ENCODE results near the gene PPP2R5C. TPM values are rescaled to one million over a fixed set of nuclear protein-coding genes. Genes with fewer than 3 reads are reported as not detected.

Gene PPP2R5C
- total and polyA plus RNA-seq, 2 of the 4 experiments (the other 2 are of a cell fraction), result 65.9 to 78.7 TPM

GRCh38 chr14:101754893-101755292, 6.6 kb upstream of the PPP2R5C start:
- no TSS peak for BruUV-seq (replicated peaks)
- H3K9ac ChIP-seq (ENCODE audit: low read depth, low read length), result no peak overlapping the region
- no peak overlapping the region for H3K23ac ChIP-seq (ENCODE audit: low read depth, low read length)
- dilution Hi-C loops (cut with HindIII; ENCODE audit: low sequenced_read_pairs, unreplicated experiment), result no loop called here
- no peak for DNase-seq
- no peak overlapping the region for H3K56ac ChIP-seq (ENCODE audit: extremely low read depth, insufficient read depth, low read length)
- intact Hi-C loops (cut with micrococcal nuclease), result no loop called here
- H2BK15ac ChIP-seq (ENCODE audit: low read depth, low read length), result no peak overlapping the region
- no peak overlapping the region for H4K91ac ChIP-seq (ENCODE audit: insufficient read depth, low read depth, low read length)
- POLR2A ChIA-PET (ENCODE audit: unreplicated experiment), result no interaction called here
- no peak overlapping the region for H2BK20ac ChIP-seq (ENCODE audit: low read depth, low read length)
- no peak overlapping the region for H3K27ac ChIP-seq (ENCODE audit: insufficient read depth, low read length)
- H2AFZ ChIP-seq (replicated peaks; ENCODE audit: low read length, poor library complexity), result no peak overlapping the region
- no peak overlapping the region for H2BK120ac ChIP-seq (ENCODE audit: low read depth, low read length)
- H2AK5ac ChIP-seq (ENCODE audit: low read depth, low read length), result no peak overlapping the region
- H3K9me3 ChIP-seq (ENCODE audit: control insufficient read depth, insufficient read depth, low read length), result no peaks in the 10 kb centered on the region; the same call in 1 of the 2 replicates
- CTCF ChIA-PET, result no interaction called here
- H3K9me1 ChIP-seq (ENCODE audit: insufficient read depth, low read length), result peaks cover under 1% of the 10 kb centered on the region; the same call in 1 of the 2 replicates
- H2AK9ac ChIP-seq (replicated peaks; ENCODE audit: low read depth, low read length, poor library complexity), result no peak overlapping the region
- no peak overlapping the region for H3K18ac ChIP-seq (ENCODE audit: low read depth, low read length)
- H3K4me2 ChIP-seq (ENCODE audit: low read depth, low read length), result no peak overlapping the region
- ATAC-seq (ENCODE audit: low read depth), result no peak
- no peak overlapping the region for H3K4ac ChIP-seq (ENCODE audit: low read depth, low read length)
- TF ChIP-seq MAZ (IDR thresholded peaks at IDR 0.05; ENCODE audit: borderline replicate concordance, low read depth, low read length) (no peak), NFE2L2 (IDR thresholded peaks at IDR 0.05; ENCODE audit: low read depth, low read length) (no peak), RFX5 (IDR thresholded peaks at IDR 0.05; ENCODE audit: low read depth, low read length) (no peak), MXI1 (IDR thresholded peaks at IDR 0.05; ENCODE audit: borderline replicate concordance, low read depth, low read length) (no peak), POLR2A (IDR thresholded peaks at IDR 0.05; ENCODE audit: low read depth, low read length) (no peak), CEBPB (IDR thresholded peaks at IDR 0.05; ENCODE audit: low read depth, low read length) (no peak), SMC3 (IDR thresholded peaks at IDR 0.05; ENCODE audit: low read depth, low read length) (no peak), CHD1 (IDR thresholded peaks at IDR 0.05; ENCODE audit: low read depth, low read length) (no peak), RAD21 (IDR thresholded peaks at IDR 0.05; ENCODE audit: low read length) (no peak)
- H3K36me3 ChIP-seq (ENCODE audit: control insufficient read depth, insufficient read depth, low read length), result no peaks in the 10 kb centered on the region
- no peaks in the 10 kb centered on the region for H4K20me1 ChIP-seq (ENCODE audit: insufficient read depth, low read length)
- no peaks in the 10 kb centered on the region for H3K4me1 ChIP-seq (ENCODE audit: control insufficient read depth, insufficient read depth, low read length)
- H3K79me1 ChIP-seq (ENCODE audit: low read depth in 1 of 2, low read length in 2 of 2), result no peaks in the 10 kb centered on the region
- H4K5ac ChIP-seq (ENCODE audit: low read depth, low read length), result no peak overlapping the region
- no peak overlapping the region for H3K4me3 ChIP-seq (ENCODE audit: insufficient read depth, low read depth, low read length)
- H2BK5ac ChIP-seq (ENCODE audit: low read depth, low read length, poor library complexity, severe bottlenecking), result no peak overlapping the region
- WGBS, 2 experiments (ENCODE audit: extremely low coverage in 2 of 2, insufficient read length in 1 of 2), result no CpG with 5 or more reads among the region's 4 CpGs
- in situ Hi-C loops (cut with MboI; ENCODE audit: low sequenced_read_pairs), result loop anchor here (25.0 kb wide), 1 partner anchor 557 kb away; the partner anchor contains the start of genes MOK and ZNF839
- H4K8ac ChIP-seq (ENCODE audit: low read depth in 2 of 2, low read length in 2 of 2), result no peak overlapping the region
- H3K14ac ChIP-seq (replicated peaks; ENCODE audit: low read depth, low read length), result no peak overlapping the region
- peaks cover 38% of the 10 kb centered on the region for H3K27me3 ChIP-seq (ENCODE audit: control insufficient read depth, insufficient read depth, low read length)
